NCI-H2227 treated with DMSO at 0.1 percent for 48 hours (cell line): ENCODE measurements around the gene SLC5A10.
"Not testable (repeated sequence)": the region's sequence is repeated elsewhere in the genome, so short reads cannot be mapped to it uniquely, and the experiment has no call there.

Experiments
- DNase-seq: peaks from one replicate; lab custom pipeline; 2025; lab: John Stamatoyannopoulos, UW

The SLC5A10 gene

GRCh38 chr17:19019041-19019941 lies 67.3 kb downstream of the SLC5A10 start:
- DNase-seq, result no peak

- DNase-seq, result no peak
These were observed 68.1 kb downstream of the SLC5A10 start for GRCh38 chr17:19020016-19020415.

- not testable (repeated sequence) for DNase-seq
These were observed 69.2 kb downstream of the SLC5A10 start for GRCh38 chr17:19021011-19021621.

- DNase-seq, result no peak
These were observed 69.7 kb downstream of the SLC5A10 start for GRCh38 chr17:19021622-19022083.

GRCh38 chr17:19022128-19022527 lies 70.2 kb downstream of the SLC5A10 start:
- DNase-seq, result no peak

GRCh38 chr17:19022747-19023146 lies 70.8 kb downstream of the SLC5A10 start:
- DNase-seq, result no peak

- no peak for DNase-seq
These were observed 71.4 kb downstream of the SLC5A10 start for GRCh38 chr17:19023209-19023999.

GRCh38 chr17:19024101-19025078 lies 72.4 kb downstream of the SLC5A10 start:
- no peak for DNase-seq

- not testable (repeated sequence) for DNase-seq
These were observed 76.7 kb downstream of the SLC5A10 start for GRCh38 chr17:19028671-19029070.

- not testable (repeated sequence) for DNase-seq
These were observed 77.8 kb downstream of the SLC5A10 start for GRCh38 chr17:19029740-19030139.

GRCh38 chr17:19030771-19031449 lies 78.9 kb downstream of the SLC5A10 start:
- not testable (repeated sequence) for DNase-seq

- not testable (repeated sequence) for DNase-seq
These were observed 79.8 kb downstream of the SLC5A10 start for GRCh38 chr17:19031729-19032128.

- not testable (repeated sequence) for DNase-seq
These were observed 80.5 kb downstream of the SLC5A10 start for GRCh38 chr17:19032377-19032988.

GRCh38 chr17:19036186-19036585 lies 84.2 kb downstream of the SLC5A10 start:
- DNase-seq, result not testable (repeated sequence)

GRCh38 chr17:19037547-19037946 lies 85.6 kb downstream of the SLC5A10 start:
- DNase-seq, result not testable (repeated sequence)

- not testable (repeated sequence) for DNase-seq
These were observed 86.0 kb downstream of the SLC5A10 start for GRCh38 chr17:19038007-19038406.

- DNase-seq, result not testable (repeated sequence)
These were observed 86.8 kb downstream of the SLC5A10 start for GRCh38 chr17:19038730-19039129.

- DNase-seq, result not testable (repeated sequence)
These were observed 88.4 kb downstream of the SLC5A10 start for GRCh38 chr17:19040350-19040749.

GRCh38 chr17:19041871-19042270 lies 89.9 kb downstream of the SLC5A10 start:
- DNase-seq, result not testable (repeated sequence)

- not testable (repeated sequence) for DNase-seq
These were observed 90.4 kb downstream of the SLC5A10 start for GRCh38 chr17:19042369-19042768.
